ENCODE data around the gene ERP44.
"Not testable (repeated sequence)": the region's sequence is repeated elsewhere in the genome, so short reads cannot be mapped to it uniquely, and the experiment has no call there.

The ERP44 gene

DNA sequence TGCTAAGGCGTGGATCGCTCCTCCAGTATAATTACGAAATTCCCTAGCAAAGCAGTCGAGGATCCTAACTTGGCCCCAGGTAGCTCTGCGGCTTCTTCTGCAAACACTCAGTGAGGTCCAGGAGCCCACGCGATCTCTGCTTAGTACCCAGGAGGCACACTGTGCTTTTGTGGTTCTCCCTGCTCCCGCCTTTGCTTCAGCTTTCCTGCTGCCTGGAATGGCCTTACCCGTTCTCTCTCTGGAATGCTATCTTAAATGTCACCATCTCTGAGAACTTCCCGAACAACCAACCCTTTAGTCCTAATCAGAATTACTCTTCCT is 882 bp upstream of the ERP44 start:
- no peak for DNase-seq

DNA sequence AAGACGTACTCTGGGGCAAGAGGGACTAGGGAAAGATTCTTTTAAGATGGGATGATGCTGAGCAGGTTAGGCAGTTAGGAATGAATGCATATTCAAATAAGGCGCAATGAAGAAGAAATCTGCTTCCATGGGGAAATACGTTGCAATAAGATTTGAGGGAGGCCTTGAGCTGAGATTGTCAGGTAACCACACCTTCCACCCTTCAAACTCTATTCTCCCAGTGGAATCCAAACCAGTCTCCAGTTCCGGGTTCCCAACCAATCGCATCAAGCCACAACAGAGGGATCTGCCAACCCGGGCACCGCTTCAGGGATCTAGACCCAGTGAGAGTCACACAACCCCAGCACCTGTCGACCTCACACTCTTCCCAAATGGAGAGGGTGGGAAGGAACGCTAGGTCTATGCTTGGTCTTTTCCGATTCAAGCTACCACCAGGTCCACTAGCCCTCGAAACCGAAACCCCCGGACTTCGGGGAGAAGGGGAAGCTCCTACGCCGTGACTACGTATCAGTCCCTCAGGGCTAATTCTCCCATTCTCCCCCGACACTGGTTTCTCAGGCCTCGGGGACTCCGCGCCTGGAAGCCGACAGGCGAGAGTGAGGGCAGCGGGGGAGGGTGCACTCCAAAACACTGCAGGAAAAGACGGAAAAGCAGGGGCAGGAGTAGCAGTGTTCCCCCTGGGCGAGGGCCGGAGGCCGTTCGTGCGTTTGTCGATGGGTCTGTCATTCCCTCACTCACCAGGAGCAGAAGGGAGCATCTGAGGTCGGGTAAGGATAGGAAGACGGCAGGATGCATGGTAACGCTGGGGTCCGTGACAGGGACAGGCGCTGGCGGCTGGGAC is 534 bp downstream of the ERP44 start:
- DNase-seq: peak; percentile 29 to 37

DNA sequence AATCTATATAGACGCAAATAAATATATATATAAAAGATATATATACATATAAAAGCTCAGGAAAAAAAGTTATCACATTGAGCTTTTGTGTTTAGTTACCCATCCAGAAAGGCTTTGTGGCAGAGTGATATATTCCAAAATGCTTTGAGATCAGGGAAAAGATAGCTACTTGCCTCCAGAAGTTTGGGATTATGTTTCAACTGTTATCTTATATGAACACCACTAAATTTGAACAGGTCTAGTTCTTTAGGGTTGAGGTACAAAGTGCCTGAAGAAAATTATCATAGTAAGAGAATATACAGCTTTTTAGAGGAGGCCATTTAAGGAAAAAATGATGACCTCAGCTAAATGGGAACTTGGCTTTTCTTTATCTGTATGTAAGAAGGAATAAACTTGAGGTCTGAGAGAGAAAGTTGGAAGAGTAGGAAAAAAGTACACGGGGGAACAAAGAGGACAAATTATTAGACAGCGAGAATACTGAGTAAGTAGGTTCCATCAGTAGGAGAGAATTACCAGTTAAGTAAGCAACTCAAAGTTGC is 2.4 kb downstream of the ERP44 start:
- DNase-seq: no peak

DNA sequence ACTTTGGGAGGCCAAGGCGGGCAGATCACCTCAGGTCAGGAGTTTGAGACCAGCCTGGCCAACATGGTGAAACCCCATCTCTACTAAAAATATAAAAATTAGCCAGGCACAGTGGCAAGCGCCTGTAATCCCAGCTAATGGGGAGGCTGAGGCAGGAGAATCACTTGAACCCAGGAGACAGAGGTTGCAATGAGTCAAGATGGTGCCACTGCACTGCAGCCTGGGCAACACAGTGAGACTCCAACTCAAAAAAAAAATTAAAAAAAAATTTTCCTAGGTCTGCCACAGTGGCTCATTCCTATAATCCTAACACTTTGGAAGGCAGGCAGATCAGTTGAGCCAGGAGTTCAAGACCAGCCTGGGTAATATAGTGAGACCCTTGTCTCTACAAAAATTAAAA is 4.4 kb downstream of the ERP44 start:
- DNase-seq: not testable (repeated sequence)

DNA sequence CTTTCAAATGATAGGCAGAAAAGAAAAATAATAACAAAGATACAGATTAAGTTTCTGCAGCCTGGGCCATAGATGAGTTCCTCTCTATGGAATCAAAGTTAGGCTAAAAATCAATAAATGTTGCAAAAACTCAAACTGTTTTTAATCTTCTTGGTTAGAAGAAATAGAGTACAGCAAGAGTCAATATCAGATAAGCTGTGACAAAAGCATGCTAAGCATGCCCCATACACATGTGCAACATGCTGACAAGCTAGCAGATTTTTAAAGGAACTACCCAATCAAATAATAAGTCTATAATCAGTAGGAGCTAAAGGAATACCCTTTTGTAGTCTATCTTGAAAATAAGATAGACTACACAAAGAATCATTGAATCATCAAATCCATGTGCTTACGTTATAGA is 6.7 kb downstream of the ERP44 start:
- no peak for DNase-seq

DNA sequence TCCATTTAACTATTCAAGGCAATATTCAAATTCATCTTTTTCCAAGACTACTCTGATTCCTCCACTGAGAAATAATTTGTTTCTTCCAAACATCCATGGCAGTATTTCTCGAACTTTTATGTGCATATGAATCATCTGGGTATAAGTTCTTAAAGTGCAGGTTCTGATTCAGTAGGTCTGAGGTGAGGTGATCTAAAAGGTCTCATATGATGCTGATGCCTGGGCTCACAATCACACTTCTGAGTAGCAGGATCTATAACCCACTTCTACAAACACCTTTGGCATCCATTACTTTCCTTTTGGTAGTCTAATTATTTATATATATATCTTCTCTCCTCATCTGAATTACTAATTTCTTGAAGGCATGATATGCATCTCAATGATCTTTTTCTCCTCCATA is 7.2 kb downstream of the ERP44 start:
- DNase-seq: no peak

DNA sequence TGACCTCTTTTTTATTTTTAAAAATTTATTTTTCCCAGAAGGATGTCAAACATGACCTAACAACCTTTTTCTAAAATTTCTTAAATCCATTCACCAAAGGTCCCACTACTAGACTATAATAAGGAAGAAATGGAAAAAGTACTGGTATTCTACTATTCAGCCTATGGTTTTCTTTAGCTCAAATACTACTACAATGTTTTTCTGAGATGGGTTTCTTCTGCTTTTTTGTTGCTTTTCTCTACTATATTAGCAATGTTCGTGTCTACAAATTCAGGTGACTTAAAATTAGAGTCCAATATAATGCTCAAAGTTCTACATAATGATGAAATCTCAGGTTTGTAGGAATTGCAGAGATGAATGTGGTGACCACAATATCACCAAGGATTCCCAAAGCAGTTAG is 7.9 kb downstream of the ERP44 start:
- no peak for DNase-seq

DNA sequence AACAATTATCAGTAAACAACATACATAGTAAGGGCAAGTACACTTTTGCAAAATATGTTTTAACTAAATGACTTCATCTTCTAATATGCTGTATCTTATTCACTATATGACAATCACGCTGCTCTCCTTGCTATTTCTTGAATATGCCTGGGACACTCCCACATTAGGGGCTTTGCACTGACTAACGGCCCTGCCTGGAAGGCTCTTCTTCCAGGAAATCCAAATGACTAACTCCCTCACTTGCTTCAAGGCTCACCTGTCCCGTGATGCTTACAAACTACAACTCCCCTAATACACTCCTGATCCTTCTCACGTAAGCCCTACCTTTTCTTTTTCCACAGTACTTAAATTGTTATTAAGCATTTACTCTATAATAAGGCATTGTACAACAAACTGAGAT is 10.6 kb downstream of the ERP44 start:
- DNase-seq: no peak

DNA sequence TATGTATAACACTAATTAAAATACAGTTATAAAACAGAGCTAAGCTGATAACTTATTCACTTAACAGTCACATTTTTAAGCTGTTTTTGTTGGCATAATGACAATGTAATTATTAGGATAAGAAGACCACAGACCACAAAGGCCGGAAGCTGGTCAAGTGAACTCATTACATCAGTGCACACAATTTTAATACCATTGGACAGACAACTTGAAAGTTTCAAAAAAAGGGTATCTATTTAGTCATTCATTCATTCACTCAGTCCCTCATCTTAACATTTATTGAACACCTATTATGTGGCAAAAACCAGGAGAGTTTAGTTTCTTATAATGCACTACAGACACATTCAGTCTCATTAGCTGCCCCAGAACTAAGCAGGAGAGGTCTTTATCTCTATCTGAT is 11.6 kb downstream of the ERP44 start:
- peak in 1 of 2 donors; percentile 50 for DNase-seq

DNA sequence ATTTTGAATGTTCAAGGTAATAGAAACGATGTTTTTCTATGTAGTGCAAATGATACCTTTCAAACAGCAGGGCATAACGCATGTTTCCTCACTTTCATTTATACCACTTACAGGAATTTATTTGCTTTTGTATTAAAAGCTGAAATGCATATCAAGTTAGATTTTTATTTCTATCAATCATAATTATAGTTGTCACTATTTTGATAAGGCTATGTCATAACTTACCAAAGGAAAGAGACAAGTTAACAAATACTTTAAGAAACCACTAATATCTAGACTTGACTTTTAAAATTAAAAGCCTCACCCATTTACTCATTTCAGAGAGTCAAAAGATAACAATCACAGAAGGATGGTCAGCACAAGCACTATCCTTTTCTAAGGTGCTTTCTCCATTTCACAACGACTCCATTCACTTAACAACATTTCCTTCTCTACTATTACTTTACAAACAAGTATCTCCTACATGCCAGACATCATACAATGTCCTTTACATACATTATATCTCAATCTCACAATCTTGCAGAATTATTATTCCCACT is 12.6 kb downstream of the ERP44 start:
- DNase-seq: no peak

DNA sequence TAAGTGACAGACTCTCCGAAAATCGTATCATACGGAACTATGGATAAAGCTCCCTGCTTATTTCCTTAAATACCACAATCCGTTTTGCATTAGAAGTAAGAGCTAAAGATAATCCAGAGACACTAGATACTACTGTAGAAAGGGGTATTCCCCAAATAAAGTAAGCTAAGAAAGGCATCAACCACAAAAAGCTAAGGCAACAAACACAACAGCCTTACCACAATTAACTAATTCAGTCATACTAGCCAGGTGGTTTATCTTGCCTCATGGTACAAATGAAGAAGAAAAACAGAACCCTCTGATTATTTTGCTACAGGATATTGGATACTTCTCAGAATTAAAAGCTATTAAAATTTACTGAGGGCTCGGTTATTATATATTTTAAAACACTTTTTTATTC is 14.1 kb downstream of the ERP44 start:
- peak in 1 of 2 donors; percentile 49 for DNase-seq

DNA sequence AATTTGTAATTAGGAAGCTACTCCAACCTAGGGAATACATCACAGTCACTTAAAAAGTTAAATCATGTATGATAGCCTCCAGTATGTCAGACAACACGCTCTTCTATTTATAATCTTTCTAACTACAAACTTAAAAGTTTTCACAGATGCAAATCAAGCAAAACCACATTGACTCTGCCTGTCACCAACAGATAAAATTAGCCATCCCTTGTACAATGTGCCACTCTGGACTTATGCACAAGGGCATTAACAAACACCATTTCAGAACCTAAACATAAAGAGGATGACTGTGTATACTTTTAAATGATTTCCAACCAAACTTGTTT is 14.7 kb downstream of the ERP44 start:
- DNase-seq: no peak

DNA sequence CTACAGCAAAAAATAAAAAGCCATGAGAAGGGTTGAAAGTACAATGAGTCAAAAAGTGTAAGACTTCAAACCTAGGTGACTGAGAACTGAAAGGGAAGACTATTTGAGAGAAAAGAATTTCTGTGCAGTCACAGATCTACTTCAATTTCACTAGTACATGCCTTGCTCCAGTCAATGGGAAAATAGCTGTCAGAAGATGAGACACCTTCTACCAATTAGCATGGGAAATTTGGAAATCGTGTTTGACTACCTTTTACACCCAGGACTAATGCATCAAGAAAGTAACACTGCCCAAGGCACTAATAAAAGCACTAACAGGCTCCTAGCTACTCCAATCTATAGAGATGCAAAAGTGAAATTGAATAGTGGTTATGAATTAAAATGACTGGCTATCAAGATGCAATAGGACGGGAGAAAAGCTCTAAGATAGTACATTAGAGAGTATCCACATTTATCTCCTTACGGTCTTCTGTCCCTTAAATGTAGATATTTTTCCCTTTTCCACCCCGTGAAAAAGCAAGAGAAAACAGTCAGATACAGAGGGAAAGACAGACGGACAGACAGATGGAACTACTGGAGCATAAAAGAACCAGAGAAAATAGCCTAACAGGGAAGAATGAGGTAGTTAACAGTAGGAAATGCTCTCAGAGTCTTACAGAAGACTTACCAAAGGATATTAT is 15.2 kb downstream of the ERP44 start:
- no peak for DNase-seq

DNA sequence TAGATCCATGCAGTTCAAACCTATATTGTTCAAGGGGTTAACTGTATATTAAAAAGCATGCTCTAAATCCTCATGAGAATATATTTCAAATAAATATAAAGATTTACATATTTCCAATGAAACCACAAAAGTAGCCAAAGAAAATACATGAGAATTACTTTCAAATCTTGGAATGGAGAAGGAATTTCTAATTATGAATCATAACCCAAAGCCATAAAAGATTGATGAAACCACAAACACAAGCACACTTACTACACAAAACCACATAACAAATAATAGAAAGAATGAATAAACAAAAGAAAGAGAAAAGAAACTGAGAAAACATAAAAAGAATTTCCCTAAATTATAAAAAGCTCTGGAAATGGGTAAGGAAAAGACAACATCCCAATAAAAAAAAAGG is 16.0 kb downstream of the ERP44 start:
- no peak for DNase-seq

DNA sequence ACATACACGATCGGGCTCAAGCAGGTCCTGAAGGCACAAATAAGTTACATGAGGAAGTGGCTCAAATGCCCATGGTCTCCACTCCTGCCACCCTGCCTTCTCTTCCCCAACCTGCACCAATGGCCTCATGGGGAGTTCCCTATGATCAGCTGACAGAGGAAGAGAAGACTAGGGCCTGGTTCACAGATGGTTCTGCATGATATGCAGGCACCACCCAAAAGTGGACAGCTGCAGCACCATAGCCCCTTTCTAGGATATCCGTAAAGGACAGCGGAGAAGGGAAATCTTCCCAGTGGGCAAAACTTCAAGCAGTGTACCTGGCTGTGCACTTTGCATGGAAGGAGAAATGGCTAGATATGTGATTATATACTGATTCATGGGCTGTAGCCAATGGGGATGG is 22.5 kb downstream of the ERP44 start:
- not testable (repeated sequence) for DNase-seq

DNA sequence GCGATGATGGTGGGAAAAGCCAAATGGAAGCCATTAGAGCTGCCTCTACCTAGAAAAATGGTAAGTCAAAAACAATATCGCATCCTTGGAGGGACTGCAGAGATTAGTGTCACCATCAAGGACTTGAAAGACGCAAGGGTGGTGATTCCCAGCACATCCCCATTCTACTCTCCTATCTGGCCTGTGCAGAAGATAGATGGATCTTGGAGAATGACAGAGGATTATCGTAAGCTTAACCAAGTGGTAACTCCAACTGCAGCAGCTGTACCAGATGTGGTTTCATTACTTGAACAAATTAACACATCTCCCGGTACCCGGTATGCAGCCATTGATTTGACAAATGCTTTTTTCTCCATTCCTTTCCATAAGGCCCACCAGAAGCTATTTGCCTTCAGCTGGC is 23.8 kb downstream of the ERP44 start:
- no peak for DNase-seq

DNA sequence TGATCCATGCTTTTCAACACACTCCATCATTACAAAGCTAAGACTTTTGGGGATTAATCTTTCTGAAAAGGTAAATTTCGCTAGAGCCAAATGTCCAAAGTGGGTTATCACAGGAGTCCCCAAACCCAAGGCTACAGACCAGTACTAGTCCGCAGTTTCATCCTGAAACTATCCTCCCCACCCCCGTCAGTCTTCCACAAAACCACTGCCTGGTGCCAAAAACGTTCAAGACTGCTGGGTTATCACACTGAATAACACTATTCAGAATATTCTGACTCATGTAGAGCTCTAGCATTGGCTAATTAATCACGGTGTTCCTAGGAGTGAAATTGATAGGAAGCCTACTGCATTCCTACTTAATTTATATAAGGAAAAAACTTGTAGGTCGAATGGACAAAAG is 24.7 kb downstream of the ERP44 start:
- DNase-seq: no peak

DNA sequence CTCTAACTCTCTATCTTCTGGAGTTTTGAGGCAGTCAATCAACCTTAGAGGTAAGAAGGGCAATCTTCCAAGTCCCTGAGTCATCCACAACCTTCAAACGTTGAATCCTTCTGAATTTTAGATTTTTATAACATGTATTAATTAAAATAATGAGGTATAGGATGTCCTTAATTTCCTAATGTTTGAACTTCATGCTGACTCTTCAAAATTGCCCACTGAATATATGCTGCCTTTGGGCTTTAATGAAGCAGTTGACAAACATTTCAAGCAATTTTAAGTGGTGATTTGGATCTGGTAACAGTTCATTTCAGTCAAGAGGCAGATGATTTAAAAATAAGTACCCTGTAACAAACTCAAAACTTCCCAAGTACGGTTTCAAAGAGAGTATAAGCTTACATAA is 26.0 kb downstream of the ERP44 start:
- DNase-seq: no peak

DNA sequence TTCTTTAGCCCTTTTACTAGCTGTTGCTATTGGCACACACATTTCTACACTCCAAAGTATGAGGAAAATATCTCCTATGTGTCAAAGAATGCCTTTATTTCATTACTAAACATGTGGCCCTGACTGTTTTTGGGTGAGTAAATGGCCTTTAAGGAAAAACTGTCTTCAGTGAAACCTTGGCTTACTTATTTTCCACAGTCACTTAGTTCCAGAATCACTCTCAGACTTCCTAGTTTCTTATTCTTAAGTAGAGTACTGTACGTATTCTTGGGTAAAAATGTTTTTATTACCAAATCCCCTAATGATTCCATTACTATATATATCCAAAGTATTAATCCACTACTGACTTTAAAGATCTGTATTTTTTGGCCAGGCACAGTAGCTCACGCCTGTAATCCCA is 27.5 kb downstream of the ERP44 start:
- DNase-seq: no peak

DNA sequence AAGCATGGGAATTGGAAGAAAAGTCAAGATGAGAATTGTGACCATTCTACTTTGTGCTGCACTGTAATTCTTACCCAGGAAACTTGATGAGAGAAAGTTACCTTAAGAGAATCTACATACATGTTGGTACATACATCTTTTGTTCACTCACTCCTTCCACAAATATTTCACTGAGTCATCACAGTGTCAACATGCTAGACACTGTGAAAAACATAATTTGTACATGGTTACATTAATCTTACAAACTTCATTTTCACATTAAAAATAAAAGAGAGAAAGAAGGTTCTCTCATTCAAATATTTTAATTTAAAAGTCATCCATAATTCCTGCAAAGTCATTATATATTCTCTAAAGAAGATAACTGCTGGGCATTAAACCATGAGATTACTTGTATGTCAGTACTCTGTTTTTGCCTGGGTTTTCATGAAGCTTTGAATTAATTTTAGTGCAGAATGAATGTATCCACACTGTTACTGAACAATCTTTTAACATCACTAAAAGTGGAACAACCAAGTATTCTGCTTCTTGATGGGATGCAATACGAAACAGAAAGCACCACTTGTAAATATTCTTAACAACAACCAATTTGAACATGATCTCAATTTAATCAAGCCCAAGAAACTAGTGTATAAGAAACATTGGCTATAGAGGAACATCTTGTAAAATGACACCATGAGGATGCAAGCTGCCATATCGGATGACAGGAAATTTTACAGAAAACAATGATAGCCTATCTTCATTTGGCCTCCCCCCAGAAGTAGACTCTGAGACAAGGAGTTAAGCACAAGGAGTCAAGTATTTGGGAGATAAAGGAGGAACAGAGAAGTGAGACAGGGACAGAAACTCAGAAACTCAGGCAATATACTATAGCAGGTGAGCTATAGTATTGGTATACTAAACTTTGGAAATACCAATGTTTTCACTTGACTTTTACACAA is 28.4 kb downstream of the ERP44 start:
- DNase-seq: no peak

DNA sequence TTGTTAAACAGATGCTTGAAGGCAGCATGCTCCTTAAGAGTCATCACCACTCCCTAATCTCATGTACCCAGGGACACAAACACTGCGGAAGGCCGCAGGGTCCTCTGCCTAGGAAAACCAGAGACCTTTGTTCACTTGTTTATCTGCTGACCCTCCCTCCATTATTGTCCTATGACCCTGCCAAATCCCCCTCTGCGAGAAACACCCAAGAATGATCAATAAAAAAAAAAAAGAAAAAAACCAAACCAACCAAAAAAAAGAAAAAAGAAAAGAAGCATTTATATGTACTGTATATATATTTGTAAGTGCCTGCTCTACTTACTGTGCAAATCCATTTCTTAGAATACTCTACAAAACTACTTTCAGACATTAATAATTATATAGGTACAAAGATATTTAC is 29.7 kb downstream of the ERP44 start:
- DNase-seq: not testable (repeated sequence)

DNA sequence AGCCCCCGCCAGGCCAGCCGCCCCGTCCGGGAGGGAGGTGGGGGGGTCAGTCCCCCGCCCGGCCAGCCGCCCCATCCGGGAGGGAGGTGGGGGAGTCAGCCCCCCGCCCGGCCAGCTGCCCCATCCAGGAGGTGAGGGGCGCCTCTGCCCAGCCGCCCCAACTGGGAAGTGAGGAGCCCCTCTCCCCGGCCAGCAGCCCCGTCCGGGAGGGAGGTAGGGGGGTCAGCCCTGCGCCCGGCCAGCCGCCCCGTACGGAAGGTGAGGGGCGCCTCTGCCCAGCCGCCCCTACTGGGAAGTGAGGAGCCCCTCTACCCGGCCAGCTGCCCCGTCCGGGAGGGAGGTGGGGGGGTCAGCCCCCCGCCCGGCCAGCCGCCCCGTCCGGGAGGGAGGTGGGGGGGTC is 30.8 kb downstream of the ERP44 start:
- DNase-seq: not testable (repeated sequence)

DNA sequence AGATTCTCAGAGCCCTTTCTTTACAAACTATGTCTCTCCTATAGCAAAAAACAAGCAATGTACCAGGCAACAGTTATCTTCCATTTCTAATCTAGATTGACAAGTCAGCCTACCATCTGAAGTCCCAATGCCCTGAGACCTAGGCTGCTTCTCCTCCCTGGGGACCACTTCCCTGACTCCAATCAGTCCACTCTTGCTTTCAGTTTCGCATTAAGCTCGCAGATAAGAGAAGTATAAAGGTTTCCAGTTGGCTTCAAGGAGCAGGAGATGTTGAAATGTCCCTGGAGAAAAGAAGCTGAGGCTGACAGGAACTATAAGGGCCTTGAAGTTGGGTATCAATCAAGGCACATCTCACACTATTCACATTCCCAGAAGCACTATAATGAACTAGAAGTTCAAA is 32.3 kb downstream of the ERP44 start:
- DNase-seq: no peak

Measured in CD4-positive, alpha-beta T cell treated with Interleukin-4 for 1 hour (primary cell).